H9 (cell line): ENCODE data around the gene RAB1B. TPM values are rescaled to one million over a fixed set of nuclear protein-coding genes. Genes with fewer than 3 reads are reported as not detected.

ENCODE experiments used
- DNase-seq: peaks from one replicate; pipeline ENCODE4 v3.0.0-alpha.2; 2017
- H2AFZ ChIP-seq: one replicate; pipeline ENCODE4 v1.6.1; 2013; ENCODE audit warnings: mild to moderate bottlenecking, low read length, control low read depth, moderate library complexity
- H2AK5ac ChIP-seq: 2 replicates; pipeline ENCODE4 v1.6.1; 2013; ENCODE audit warnings: low read length, control low read depth, mixed read lengths; ENCODE audit not compliant: insufficient read length
- H2BK120ac ChIP-seq: one replicate; pipeline ENCODE4 v1.6.1; 2013; ENCODE audit warnings: low read depth, mild to moderate bottlenecking, low read length, control low read depth, inconsistent platforms; ENCODE audit not compliant: poor library complexity, severe bottlenecking
- H2BK12ac ChIP-seq: 2 replicates; pipeline ENCODE4 v1.6.1; 2013; ENCODE audit warnings: low read length, control low read depth, mixed read lengths, low read depth; ENCODE audit not compliant: insufficient read length
- H2BK15ac ChIP-seq: 2 replicates; pipeline ENCODE4 v1.6.1; 2013; ENCODE audit warnings: low read depth, low read length, control low read depth
- H2BK20ac ChIP-seq: one replicate; pipeline ENCODE4 v1.6.1; 2013; ENCODE audit warnings: low read depth, mild to moderate bottlenecking, low read length, control low read depth, inconsistent platforms; ENCODE audit not compliant: poor library complexity, severe bottlenecking
- H2BK5ac ChIP-seq: 2 replicates; pipeline ENCODE4 v1.6.1; 2013; ENCODE audit warnings: low read length, control low read depth, mixed read lengths; ENCODE audit not compliant: insufficient read length
- H3K14ac ChIP-seq: 2 replicates; pipeline ENCODE4 v1.6.1; 2013; ENCODE audit warnings: low read length, control low read depth; ENCODE audit not compliant: insufficient read depth
- H3K18ac ChIP-seq: 2 replicates; pipeline ENCODE4 v1.6.1; 2013; ENCODE audit warnings: low read depth, mild to moderate bottlenecking, mixed read lengths, low read length, control low read depth; ENCODE audit not compliant: insufficient read length
- H3K23ac ChIP-seq: 2 replicates; pipeline ENCODE4 v1.6.1; 2013; ENCODE audit warnings: low read length, control low read depth, mixed read lengths, low read depth; ENCODE audit not compliant: insufficient read length
- H3K23me2 ChIP-seq: 2 replicates; pipeline ENCODE4 v1.6.1; 2013; ENCODE audit warnings: low read depth, mild to moderate bottlenecking, mixed read lengths, low read length, control low read depth; ENCODE audit not compliant: insufficient read length, poor library complexity, severe bottlenecking
- H3K27ac ChIP-seq: 2 replicates; pipeline ENCODE4 v1.5.1; 2013; ENCODE audit warnings: low read length, control low read depth, mixed read lengths, low read depth; ENCODE audit not compliant: insufficient read length
- H3K27me3 ChIP-seq: 2 replicates; pipeline ENCODE4 v1.6.1; 2013; ENCODE audit warnings: low read length, control low read depth, inconsistent platforms; ENCODE audit not compliant: insufficient read depth
- H3K4ac ChIP-seq: 2 replicates; pipeline ENCODE4 v1.6.1; 2013; ENCODE audit warnings: low read depth, mild to moderate bottlenecking, control low read depth, inconsistent platforms, low read length, moderate library complexity
- H3K4me1 ChIP-seq: 2 replicates; pipeline ENCODE4 v1.6.1; 2013; ENCODE audit warnings: low read length, control low read depth, inconsistent platforms; ENCODE audit not compliant: insufficient read depth
- H3K4me2 ChIP-seq: 2 replicates; pipeline ENCODE4 v1.6.1; 2013; ENCODE audit warnings: low read length, control low read depth, mixed read lengths; ENCODE audit not compliant: insufficient read length, insufficient read depth
- H3K56ac ChIP-seq: 2 replicates; pipeline ENCODE4 v1.6.1; 2013; ENCODE audit warnings: low read depth, mild to moderate bottlenecking, mixed read lengths, low read length, control low read depth; ENCODE audit not compliant: insufficient read length
- H3K79me1 ChIP-seq: 2 replicates; pipeline ENCODE4 v1.6.1; 2013; ENCODE audit warnings: low read depth, mild to moderate bottlenecking, moderate library complexity, low read length, control low read depth, inconsistent platforms; ENCODE audit not compliant: insufficient read depth, poor library complexity, severe bottlenecking
- H3K79me2 ChIP-seq: 2 replicates; pipeline ENCODE4 v1.6.1; 2013; ENCODE audit warnings: low read length, control low read depth, inconsistent platforms; ENCODE audit not compliant: insufficient read depth
- H3K9ac ChIP-seq: 2 replicates; pipeline ENCODE4 v1.6.1; 2013; ENCODE audit warnings: low read length, control low read depth, mixed read lengths; ENCODE audit not compliant: insufficient read length; ENCODE audit errors: extremely low read depth
- H3K9me3 ChIP-seq: one replicate; pipeline ENCODE4 v1.6.1; 2013; ENCODE audit warnings: low read depth, low read length, inconsistent platforms; ENCODE audit not compliant: control insufficient read depth
- H3T11ph ChIP-seq: one replicate; pipeline ENCODE4 v1.6.1; 2013; ENCODE audit warnings: mild to moderate bottlenecking, low read length, control low read depth, inconsistent platforms
- H4K20me1 ChIP-seq: one replicate; pipeline ENCODE4 v1.6.1; 2013; ENCODE audit not compliant: control insufficient read depth, insufficient read length, insufficient read depth
- H4K5ac ChIP-seq: 2 replicates; pipeline ENCODE4 v1.6.1; 2013; ENCODE audit warnings: low read depth, mild to moderate bottlenecking, mixed read lengths, low read length, control low read depth; ENCODE audit not compliant: insufficient read length
- H4K8ac ChIP-seq: replicated peaks from 2 replicates; pipeline ENCODE4 v1.6.1; 2013; ENCODE audit warnings: low read length, control low read depth, mixed read lengths, low read depth; ENCODE audit not compliant: insufficient read length
- H4K91ac ChIP-seq: 2 replicates; pipeline ENCODE4 v1.6.1; 2013; ENCODE audit warnings: low read depth, mild to moderate bottlenecking, moderate library complexity, mixed read lengths, low read length, control low read depth; ENCODE audit not compliant: insufficient read length
- H3K27ac Mint-ChIP-seq, 3 experiments: 2 replicates in 2 of 3; 3 replicates in 1 of 3; pipeline ENCODE4 v1.8.0; 2020 to 2021; ENCODE audit warnings: mixed read lengths in 3 of 3, mild to moderate bottlenecking in 1 of 3, moderate library complexity in 1 of 3
- H3K27me3 Mint-ChIP-seq: 2 replicates; pipeline ENCODE4 v1.8.0; 2021; ENCODE audit warnings: low read depth, mild to moderate bottlenecking, moderate library complexity, mixed read lengths
- H3K36me3 Mint-ChIP-seq, 3 experiments: 2 replicates in 2 of 3; 3 replicates in 1 of 3; pipeline ENCODE4 v1.8.0; 2020 to 2021; ENCODE audit warnings: low read depth in 3 of 3, mixed read lengths in 3 of 3; ENCODE audit not compliant: insufficient read depth in 1 of 3
- H3K4me1 Mint-ChIP-seq, 2 experiments: 2 replicates each; pipeline ENCODE4 v1.8.0; 2020; ENCODE audit warnings: mixed read lengths in 2 of 2
- H3K4me3 Mint-ChIP-seq, 2 experiments: 2 replicates in 1 of 2; 3 replicates in 1 of 2; pipeline ENCODE4 v1.8.0; 2020 to 2021; ENCODE audit warnings: mild to moderate bottlenecking in 2 of 2, mixed read lengths in 2 of 2, moderate library complexity in 1 of 2
- H3K9me3 Mint-ChIP-seq, 2 experiments: 2 replicates in 1 of 2; 3 replicates in 1 of 2; pipeline ENCODE4 v1.8.0; 2020; ENCODE audit warnings: mild to moderate bottlenecking in 2 of 2, mixed read lengths in 2 of 2, moderate library complexity in 1 of 2
- WGBS: extraction: QIAGEN DNeasy Blood & Tissue Kit; methylation state at CpG from one replicate; pipeline ENCODE4 v1.1.7; 2013; ENCODE audit warnings: missing lambda C conversion rate, low lambda C conversion rate, mixed read lengths; ENCODE audit not compliant: insufficient read length; ENCODE audit errors: extremely low coverage; 5-methylcytosine and 5-hydroxymethylcytosine counted together
- total RNA-seq: library from RNA; stranded (reverse); gene quantifications from 2 replicates; pipeline ENCODE4 v1.2.1, GENCODE V29; 2021
- TF ChIP-seq, protein P1 (sequence below): fragments of 200-600 bp; sonication (generic); conservative IDR thresholded peaks from 3 replicates; pipeline ENCODE4 v1.8.0; 2021; ENCODE audit warnings: antibody characterized with exemption, mild to moderate bottlenecking

Gene RAB1B
- total RNA-seq, 1 experiment from 2014 or later = 118 TPM

DNA sequence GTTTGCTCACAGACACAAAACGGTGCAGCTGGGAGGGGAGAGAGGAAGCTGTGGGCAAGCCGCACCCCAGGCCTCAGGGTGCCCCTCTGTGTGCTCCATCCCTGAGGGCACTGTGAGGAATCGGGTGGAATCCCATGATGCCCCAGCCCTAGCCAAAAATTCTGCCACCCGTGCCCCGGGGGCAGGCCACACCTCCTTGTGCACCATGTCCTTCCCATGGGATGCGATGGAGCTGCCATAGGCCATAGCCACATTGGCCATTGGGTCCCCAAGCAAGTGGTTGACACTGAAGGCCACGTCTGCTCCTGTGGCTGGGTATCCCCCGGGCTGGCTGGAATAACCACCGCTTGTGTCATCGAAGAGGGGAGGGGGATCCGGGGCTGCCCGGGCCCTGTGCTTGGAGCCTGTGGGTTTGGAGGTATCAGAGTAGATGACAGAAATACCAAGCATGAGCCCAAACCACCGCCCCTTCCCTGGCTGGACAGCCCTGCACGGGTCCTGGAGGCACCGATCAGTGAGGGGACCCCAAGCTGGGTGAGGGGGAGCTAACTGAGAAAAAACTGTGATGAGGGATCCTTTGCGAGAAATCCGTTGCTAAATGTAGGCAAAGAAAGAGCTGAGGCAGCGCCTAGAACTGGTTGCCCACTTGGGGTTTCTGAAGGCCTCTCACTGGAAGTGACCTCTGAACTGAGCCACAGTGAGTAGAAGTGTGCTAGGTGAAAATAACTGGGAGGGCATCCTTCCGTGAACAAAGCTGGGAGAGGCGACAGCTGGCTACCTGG, 19.6 kb downstream of the RAB1B start:
- Histone ChIP-seq H3K9ac (peak overlapping the region; percentile 72), H2AK5ac (no peak overlapping the region), H2BK15ac (no peak overlapping the region)

More for the DNA sequence above, 19.6 kb downstream of the RAB1B start:
- H4K5ac ChIP-seq = no peak overlapping the region
- Mint-ChIP-seq H3K4me1 (peaks cover 18 to 25% of the 10 kb centered on the region in 2 experiments), H3K27me3 (peaks cover 30% of the 10 kb centered on the region), H3K27ac (peak overlapping the region; percentile 13 to 86 (median 77); a peak in 3 of 7 replicates), H3K36me3 (peaks cover 2 to 9% (median 6%) of the 10 kb centered on the region in 3 experiments; a peak in 6 of 7 replicates), H3K9me3 (no peaks in the 10 kb centered on the region; a peak in 1 of 5 replicates), H3K4me3 (peak overlapping the region; percentile 86 to 91)
- no peak overlapping the region for H2BK120ac ChIP-seq
- TF ChIP-seq, protein P1, sequence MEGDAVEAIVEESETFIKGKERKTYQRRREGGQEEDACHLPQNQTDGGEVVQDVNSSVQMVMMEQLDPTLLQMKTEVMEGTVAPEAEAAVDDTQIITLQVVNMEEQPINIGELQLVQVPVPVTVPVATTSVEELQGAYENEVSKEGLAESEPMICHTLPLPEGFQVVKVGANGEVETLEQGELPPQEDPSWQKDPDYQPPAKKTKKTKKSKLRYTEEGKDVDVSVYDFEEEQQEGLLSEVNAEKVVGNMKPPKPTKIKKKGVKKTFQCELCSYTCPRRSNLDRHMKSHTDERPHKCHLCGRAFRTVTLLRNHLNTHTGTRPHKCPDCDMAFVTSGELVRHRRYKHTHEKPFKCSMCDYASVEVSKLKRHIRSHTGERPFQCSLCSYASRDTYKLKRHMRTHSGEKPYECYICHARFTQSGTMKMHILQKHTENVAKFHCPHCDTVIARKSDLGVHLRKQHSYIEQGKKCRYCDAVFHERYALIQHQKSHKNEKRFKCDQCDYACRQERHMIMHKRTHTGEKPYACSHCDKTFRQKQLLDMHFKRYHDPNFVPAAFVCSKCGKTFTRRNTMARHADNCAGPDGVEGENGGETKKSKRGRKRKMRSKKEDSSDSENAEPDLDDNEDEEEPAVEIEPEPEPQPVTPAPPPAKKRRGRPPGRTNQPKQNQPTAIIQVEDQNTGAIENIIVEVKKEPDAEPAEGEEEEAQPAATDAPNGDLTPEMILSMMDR = no peak
- no CpG with 5 or more reads among the region's 20 CpGs for WGBS
- H4K91ac ChIP-seq = no peak overlapping the region
- no peak overlapping the region for H3K56ac ChIP-seq
- no peak overlapping the region for H2BK12ac ChIP-seq
- H2BK20ac ChIP-seq = no peak overlapping the region
- H3K27ac ChIP-seq = no peak overlapping the region
- no peak overlapping the region for H2AFZ ChIP-seq
- H3K4me1 ChIP-seq = peaks cover 6% of the 10 kb centered on the region
- H4K20me1 ChIP-seq = no peaks in the 10 kb centered on the region
- H3K27me3 ChIP-seq = peaks cover 8% of the 10 kb centered on the region; the same call in 1 of the 2 replicates
- no peak overlapping the region for H3K4ac ChIP-seq
- H3K9me3 ChIP-seq = no peaks in the 10 kb centered on the region
- H3K18ac ChIP-seq = no peak overlapping the region
- no peak for DNase-seq
- H3T11ph ChIP-seq = no peak overlapping the region
- peaks cover 13% of the 10 kb centered on the region for H3K23me2 ChIP-seq
- H3K4me2 ChIP-seq = peak overlapping the region; percentile 93
- H3K23ac ChIP-seq = no peak overlapping the region
- H3K79me1 ChIP-seq = no peaks in the 10 kb centered on the region
- H2BK5ac ChIP-seq = no peak overlapping the region
- peaks cover 1% of the 10 kb centered on the region; the same call in 1 of the 2 replicates for H3K79me2 ChIP-seq
- no peak overlapping the region for H4K8ac ChIP-seq
- H3K14ac ChIP-seq = peak overlapping the region; percentile 83; the same call in 1 of the 2 replicates
